Stomach smooth muscle (tissue), 2 donors: Measurements from ENCODE around the gene HLA-DQA1.

Experiments used
- H3K27ac ChIP-seq: one replicate; pipeline ENCODE4 v1.7.0; 2013; ENCODE audit warnings: mild to moderate bottlenecking, low read length, inconsistent platforms
- H3K27me3 ChIP-seq, 2 donors: one replicate each; pipeline ENCODE4 v1.7.0; 2013; ENCODE audit warnings: low read length in 2 of 2; ENCODE audit not compliant: insufficient read depth in 2 of 2, control insufficient read depth in 1 of 2
- H3K36me3 ChIP-seq, 2 donors: one replicate each; pipeline ENCODE4 v1.7.0; 2013; ENCODE audit warnings: low read length in 2 of 2; ENCODE audit not compliant: control insufficient read depth in 2 of 2, insufficient read depth in 2 of 2
- H3K4me1 ChIP-seq: one replicate; pipeline ENCODE4 v1.7.0; 2013; ENCODE audit warnings: low read length; ENCODE audit not compliant: control insufficient read depth, insufficient read depth
- H3K4me3 ChIP-seq, 2 donors: one replicate each; pipeline ENCODE4 v1.7.0; 2013; ENCODE audit warnings: low read length in 2 of 2
- H3K9ac ChIP-seq, 2 donors: one replicate each; pipeline ENCODE4 v1.7.0; 2013; ENCODE audit warnings: low read length in 2 of 2, mild to moderate bottlenecking in 1 of 2
- H3K9me3 ChIP-seq, 2 donors: one replicate each; pipeline ENCODE4 v1.7.0; 2013; ENCODE audit warnings: low read length in 2 of 2; ENCODE audit not compliant: control insufficient read depth in 2 of 2
- donor health status: healthy.
- donor health status: Pancreatic carcinoma.

The HLA-DQA1 gene

DNA sequence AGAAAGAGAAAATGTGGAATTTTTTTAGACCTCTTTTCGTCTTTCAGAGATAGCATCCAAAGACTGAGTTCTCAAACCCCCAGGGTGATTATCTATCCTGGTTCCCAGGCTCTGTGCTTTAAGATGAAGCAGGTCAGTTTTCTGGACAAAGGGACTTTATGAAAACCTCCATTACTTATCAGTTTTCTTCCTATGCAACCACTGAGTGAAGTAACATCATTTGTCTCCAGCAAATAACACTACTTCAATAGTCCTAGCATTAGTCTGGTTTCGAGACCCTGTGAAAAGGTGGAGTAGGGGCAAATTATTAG lies 29.3 kb upstream of the HLA-DQA1 start:
- Histone ChIP-seq H3K9ac (no peak overlapping the region), H3K4me1 (no peaks in the 10 kb centered on the region), H3K27me3 (no peaks in the 10 kb centered on the region), H3K27ac (no peak overlapping the region), H3K36me3 (no peaks in the 10 kb centered on the region), H3K9me3 (no peaks in the 10 kb centered on the region), H3K4me3 (no peak overlapping the region)

DNA sequence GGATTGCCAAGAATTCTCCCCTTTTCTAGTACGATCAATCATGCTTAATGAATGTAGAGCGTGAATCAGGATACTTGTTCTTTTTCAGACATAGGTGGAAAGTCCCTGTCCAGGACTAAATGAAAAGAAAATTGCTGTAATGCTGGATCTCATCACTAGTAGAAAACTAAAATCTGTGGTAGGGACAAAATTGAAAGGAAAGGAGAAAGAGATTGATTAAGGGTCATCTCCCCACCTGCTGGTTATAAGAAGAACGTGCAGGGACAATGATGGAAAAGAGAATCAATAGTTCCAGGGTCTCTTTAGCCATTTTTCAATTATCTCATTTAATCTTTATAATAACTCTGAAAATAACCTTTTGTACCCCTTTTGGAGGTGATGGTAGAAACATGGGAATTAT lies 28.8 kb upstream of the HLA-DQA1 start:
- Histone ChIP-seq H3K4me1 (no peaks in the 10 kb centered on the region), H3K9me3 (no peaks in the 10 kb centered on the region), H3K36me3 (no peaks in the 10 kb centered on the region), H3K9ac (no peak overlapping the region), H3K4me3 (no peak overlapping the region), H3K27me3 (no peaks in the 10 kb centered on the region), H3K27ac (no peak overlapping the region)

DNA sequence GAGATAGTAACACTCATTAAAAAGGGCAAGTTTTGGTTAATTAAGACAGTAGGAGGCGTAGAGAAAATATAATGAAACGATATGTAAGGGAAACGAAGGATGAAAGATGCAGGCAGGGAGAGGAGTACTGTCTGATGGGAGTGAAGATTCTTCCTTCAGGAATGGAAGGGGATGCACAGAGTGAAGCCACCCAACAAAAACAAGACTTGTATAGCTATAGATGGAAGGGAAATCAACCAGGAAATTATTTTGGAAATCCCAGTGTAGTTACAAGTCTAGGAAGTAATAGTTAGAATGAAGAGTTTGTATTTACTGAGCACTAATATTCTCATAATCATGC lies 27.8 kb upstream of the HLA-DQA1 start:
- Histone ChIP-seq H3K4me1 (no peaks in the 10 kb centered on the region), H3K27ac (no peak overlapping the region), H3K9ac (no peak overlapping the region), H3K4me3 (no peak overlapping the region), H3K27me3 (no peaks in the 10 kb centered on the region), H3K36me3 (no peaks in the 10 kb centered on the region), H3K9me3 (no peaks in the 10 kb centered on the region)

DNA sequence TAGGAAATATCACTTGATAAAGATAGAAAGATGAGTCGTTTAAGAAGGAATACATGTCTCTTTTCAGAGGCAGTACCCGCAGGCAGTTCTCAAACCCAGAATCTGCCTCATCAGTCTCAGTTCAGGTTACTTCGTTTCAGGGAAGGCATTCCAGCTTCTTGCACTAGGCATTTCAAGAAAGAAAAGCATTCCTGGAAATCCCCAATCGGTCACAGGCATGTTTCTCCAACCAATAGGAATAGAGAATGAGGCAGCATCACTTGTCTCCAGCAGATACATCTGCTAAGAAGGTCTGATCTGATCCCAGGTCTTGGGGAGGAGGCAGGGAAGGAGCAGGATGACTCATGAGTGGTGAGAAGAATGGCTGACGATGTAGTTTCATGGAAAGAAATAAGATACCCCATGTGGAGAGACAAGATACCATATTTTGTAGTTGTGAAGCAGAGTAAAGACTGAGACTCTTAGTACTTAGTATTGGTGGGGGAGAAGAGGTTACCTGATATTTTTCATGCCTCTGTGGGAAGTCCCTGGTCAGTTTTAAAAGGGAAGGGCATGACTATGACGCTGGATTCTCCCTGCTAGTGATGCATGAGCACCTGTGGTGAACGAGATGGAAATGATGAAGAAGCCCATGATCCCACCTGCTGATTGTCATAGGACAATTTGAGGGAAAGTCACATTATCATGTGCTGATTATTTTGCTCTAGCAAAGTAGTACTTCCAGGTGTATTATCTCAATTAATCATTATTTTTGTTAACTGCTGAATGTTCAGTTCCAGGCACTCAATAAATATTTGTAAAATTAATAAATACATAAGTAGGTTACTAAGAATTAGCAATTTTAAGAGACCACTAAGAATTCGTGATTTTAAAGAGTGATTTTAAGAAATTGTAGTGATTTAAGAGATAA lies 27.2 kb upstream of the HLA-DQA1 start:
- Histone ChIP-seq H3K27ac (no peak overlapping the region), H3K4me3 (no peak overlapping the region)

DNA sequence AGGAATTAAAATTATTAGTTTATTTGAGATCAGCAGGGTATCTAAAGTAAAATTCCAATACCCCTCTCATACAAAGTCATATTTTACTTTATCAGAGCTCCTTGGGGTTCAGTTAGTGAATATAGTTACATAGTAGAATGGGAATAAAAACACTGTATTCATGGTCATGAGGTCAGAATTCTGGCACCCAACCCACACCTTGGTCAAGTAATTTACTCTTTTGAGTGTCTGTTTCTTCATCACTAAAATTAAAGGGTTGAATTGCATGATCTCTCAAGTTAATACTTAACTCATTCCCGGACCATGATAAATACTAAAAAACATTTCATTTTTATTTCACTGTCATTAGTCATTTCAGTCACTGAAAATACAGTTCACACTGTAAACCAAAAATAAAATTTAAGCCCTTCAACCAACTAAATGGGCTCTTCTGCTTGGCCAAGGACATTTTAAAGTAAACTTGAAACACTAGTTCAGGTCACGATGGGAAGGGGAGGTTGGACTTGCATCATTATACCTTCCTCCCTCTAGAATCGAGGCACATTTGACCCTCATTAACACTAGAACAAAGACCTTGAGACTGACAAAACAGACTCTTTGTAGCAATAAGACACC lies 26.4 kb upstream of the HLA-DQA1 start:
- Histone ChIP-seq H3K36me3 (no peaks in the 10 kb centered on the region), H3K4me1 (no peaks in the 10 kb centered on the region), H3K4me3 (no peak overlapping the region), H3K9me3 (no peaks in the 10 kb centered on the region), H3K27me3 (no peaks in the 10 kb centered on the region), H3K27ac (no peak overlapping the region), H3K9ac (no peak overlapping the region)

More for the DNA sequence above, 27.2 kb upstream of the HLA-DQA1 start:
- Histone ChIP-seq H3K4me1 (no peaks in the 10 kb centered on the region), H3K36me3 (no peaks in the 10 kb centered on the region), H3K27me3 (no peaks in the 10 kb centered on the region), H3K9ac (no peak overlapping the region), H3K9me3 (no peaks in the 10 kb centered on the region)

DNA sequence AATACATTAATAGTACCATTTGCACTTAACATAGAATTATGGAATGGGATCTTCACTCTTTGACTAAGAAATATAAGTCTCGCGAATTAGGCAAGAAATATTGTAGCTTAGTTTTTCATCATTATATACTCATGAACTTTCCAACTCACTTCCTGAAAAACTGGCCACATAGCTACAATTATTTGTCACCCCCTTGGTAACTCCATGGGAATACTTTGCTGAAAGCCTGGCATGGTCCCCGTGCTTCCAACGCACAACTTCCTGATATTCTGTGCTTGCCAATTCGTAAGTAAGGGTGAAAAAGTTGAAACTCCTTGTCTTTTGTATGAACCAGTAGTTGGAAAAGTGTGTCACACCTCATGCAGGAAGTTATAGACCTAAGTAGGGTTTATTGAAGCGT lies 23.7 kb upstream of the HLA-DQA1 start:
- Histone ChIP-seq H3K36me3 (no peaks in the 10 kb centered on the region), H3K9me3 (no peaks in the 10 kb centered on the region), H3K27me3 (no peaks in the 10 kb centered on the region), H3K9ac (no peak overlapping the region), H3K4me3 (no peak overlapping the region), H3K4me1 (no peaks in the 10 kb centered on the region), H3K27ac (no peak overlapping the region)

DNA sequence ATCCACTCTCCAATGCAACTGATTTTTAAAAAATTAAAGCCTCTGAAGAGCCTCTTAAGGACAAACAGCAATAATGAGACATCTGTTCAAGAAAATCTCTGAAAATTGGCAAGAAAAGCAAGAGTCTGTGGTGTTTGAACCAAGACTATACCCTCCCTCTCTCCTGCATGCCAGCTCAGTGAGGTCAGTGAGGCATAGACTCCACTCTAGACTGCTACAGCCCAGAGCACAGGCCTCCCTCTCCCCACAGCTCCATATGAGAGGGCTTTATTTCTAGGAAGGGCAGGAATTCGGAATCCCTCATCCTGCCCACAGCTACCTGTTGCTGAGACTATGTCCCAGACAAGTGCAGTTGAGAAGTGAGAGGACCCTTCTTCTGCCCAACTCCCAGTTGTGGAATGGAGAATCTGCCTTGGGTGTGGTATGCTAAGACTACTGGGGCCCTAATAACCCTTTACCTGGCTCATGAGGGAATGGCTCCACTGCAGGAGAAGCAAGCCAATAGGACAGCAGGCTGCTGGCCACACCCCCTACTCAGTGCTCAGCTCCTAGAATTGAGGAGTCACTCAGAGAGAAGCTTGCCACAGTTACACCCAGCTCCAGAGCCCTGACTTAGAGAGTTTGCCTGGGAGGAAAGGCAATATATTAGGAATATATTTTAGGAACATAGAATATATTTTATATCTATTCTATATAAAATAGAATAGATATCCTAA lies 22.7 kb upstream of the HLA-DQA1 start:
- Histone ChIP-seq H3K9ac (no peak overlapping the region), H3K4me1 (no peaks in the 10 kb centered on the region), H3K36me3 (no peaks in the 10 kb centered on the region), H3K27ac (no peak overlapping the region), H3K4me3 (no peak overlapping the region), H3K9me3 (no peaks in the 10 kb centered on the region), H3K27me3 (no peaks in the 10 kb centered on the region)

DNA sequence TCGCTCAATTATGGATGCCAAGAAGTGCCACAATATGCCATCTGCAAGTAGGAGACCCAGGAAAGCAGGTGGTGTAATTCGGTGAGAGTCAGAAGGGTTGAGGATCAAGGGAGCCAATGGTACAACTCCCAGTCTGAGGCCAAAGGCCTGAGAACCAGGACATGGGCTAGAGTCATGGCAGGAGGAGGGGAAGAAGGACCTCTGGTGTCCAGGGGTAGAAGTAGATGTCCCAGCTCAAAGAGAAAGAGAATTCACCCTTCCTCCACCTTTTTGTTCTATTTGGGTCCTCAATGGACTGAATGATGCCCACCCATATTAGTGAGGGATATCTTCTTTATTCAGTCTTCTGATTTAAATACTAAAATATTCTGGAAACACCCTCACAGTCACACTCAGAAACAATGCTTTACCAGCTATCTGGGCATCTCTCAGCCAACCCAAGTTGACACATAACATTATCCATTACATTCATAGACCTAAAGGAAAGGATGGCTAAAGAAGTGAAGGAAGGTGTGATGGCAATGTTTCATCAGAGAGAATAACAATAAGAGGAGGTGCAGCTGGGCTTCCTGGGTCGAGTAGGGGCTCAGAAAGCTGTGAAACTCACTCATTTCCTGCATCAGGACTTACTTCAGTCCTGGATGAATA lies 21.2 kb upstream of the HLA-DQA1 start:
- no peaks in the 10 kb centered on the region for H3K4me1 ChIP-seq
- no peak overlapping the region for H3K27ac ChIP-seq
- no peaks in the 10 kb centered on the region for H3K9me3 ChIP-seq
- no peaks in the 10 kb centered on the region for H3K27me3 ChIP-seq
- no peak overlapping the region for H3K9ac ChIP-seq
- H3K36me3 ChIP-seq: no peaks in the 10 kb centered on the region
- no peak overlapping the region for H3K4me3 ChIP-seq

DNA sequence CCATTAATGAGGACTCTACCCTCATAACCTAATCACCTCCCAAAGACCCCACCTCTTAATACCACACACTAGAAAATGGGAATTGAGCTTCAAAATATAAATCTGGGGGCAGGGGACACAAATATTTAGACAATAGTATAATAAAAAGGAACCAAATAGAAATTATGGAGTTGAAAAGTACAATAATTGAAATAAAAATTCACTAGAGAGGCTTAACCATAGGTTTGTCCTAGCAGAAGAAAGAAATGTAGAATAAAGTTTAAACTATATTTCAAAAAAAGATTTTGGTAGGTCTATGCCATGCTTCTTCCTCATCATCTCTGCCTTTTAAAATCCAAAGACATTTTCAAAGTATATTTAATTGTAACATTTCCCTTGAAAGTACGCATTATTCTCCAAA lies 19.5 kb upstream of the HLA-DQA1 start:
- no peak overlapping the region for H3K27ac ChIP-seq
- H3K9ac ChIP-seq: no peak overlapping the region
- no peaks in the 10 kb centered on the region for H3K9me3 ChIP-seq
- H3K27me3 ChIP-seq: no peaks in the 10 kb centered on the region
- H3K4me3 ChIP-seq: no peak overlapping the region
- no peaks in the 10 kb centered on the region for H3K4me1 ChIP-seq
- H3K36me3 ChIP-seq: no peaks in the 10 kb centered on the region

DNA sequence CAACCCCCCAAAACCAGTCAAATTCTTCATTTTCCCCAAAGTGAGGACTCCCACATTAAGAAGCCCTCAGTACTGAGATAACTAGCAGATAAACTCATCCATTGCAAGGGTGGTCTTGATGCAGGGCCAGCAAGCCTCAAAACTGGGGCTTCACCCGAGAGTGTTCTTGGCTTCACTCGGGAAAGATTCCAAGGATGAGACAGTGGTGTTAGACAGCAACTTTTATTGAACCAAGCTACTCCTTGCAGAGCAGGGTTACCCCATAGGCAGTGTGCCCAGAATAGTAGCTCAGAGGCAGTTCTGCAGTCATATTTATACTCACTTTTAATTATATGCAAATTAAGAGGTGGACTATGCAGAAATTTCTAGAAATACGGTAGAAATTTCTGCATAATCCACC lies 15.8 kb upstream of the HLA-DQA1 start:
- H3K36me3 ChIP-seq: no peaks in the 10 kb centered on the region
- H3K9me3 ChIP-seq: no peaks in the 10 kb centered on the region
- H3K4me3 ChIP-seq: no peak overlapping the region
- H3K9ac ChIP-seq: no peak overlapping the region
- H3K27ac ChIP-seq: no peak overlapping the region
- H3K27me3 ChIP-seq: no peaks in the 10 kb centered on the region
- no peaks in the 10 kb centered on the region for H3K4me1 ChIP-seq
